ENCODE data around the gene EXOSC5.
"Not testable (repeated sequence)": the region's sequence is repeated elsewhere in the genome, so short reads cannot be mapped to it uniquely, and the experiment has no call there.

Gene EXOSC5

DNA sequence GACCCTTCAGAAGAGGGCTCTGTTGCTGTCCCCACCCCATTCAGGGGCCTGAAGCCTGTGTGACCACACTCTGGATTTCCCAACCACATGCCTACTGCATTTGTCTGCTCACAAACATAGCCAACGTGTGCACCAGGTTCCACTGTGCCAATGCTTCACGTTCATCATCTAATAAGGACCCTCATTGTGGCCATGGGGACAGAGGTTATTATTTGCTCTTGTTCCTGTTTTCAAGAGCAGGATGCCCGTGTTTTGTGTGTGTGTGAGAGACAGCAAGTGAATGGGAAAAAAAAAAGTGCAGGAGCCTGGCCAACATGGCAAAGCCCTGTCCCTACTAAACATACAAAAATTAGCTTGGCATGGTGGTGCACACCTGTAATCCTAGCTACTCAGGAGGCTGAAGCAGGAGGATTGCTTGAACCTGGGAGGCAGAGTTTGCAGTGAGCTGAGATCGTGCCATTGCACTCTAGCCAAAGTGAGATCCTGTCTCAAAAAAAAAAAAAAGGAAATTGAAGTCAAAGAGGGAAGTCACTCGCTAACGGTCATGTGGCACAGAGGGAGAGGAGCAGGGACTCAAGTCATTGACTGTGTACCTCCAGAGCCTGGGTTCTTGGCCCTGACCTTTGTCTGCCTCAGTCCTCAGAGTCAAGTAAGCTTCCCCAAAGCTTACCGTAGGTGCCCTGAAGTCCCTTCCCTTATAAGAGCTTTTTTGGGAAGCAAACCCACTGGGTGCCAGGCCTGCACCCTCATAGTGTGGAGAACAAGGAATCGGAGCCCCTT lies 23.1 kb upstream of the EXOSC5 start:
- H3K4me1 Mint-ChIP-seq = no peaks in the 10 kb centered on the region
- no peaks in the 10 kb centered on the region for H3K27me3 Mint-ChIP-seq
- no peak overlapping the region for H3K27ac Mint-ChIP-seq
- H3K4me3 Mint-ChIP-seq = no peak overlapping the region
- H3K36me3 Mint-ChIP-seq = peaks cover 56% of the 10 kb centered on the region
- no peaks in the 10 kb centered on the region for H3K9me3 Mint-ChIP-seq
- no peak for ATAC-seq

DNA sequence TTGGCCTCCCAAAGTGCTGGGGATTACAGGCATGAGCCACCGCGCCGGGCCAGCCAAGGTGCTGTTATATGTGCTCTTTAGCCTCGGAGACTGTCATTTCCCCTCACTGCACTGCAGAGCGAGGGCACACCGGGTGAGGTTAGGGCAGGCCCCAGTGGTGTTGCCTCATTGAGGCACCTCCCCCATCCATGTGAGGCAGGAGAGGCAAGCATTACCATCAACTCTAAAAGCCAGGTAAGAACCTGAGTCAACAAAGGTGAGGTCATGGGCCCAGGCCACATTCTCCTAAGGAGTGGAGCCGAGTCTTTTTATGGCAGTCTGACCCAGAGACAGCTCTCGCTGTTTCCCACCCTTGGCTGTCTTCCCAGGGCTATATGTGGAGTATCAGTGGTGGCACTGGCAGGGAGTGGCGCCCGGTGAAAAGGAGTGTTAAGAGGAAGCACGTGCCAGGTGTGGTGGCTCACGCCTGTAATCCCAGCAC lies 19.1 kb upstream of the EXOSC5 start:
- Mint-ChIP-seq H3K9me3 (no peaks in the 10 kb centered on the region), H3K27me3 (no peaks in the 10 kb centered on the region), H3K4me3 (no peak overlapping the region), H3K4me1 (peaks cover 6% of the 10 kb centered on the region), H3K36me3 (peaks cover 61% of the 10 kb centered on the region), H3K27ac (no peak overlapping the region)
- no peak for ATAC-seq

DNA sequence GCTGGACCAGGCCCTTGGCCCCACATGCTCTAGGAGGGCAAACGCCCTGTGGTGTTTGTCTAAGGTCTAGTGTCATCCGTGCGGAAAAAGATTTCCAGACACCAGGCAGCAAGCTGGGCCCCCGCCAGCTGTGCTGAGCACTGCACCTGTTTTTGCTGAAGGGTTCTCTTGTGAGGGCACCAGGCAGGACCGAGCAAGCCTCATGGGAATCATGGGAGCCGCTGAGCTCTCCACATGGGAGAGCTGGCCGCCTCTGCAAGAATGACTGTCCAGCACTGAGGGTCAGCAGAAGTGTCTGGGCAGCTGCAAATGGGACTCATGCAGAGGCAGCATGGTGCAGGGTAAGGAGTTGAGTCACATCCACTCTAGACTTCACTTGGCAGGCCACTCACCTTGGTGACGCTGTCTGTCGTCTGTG lies 18.0 kb upstream of the EXOSC5 start:
- H3K9me3 Mint-ChIP-seq = no peaks in the 10 kb centered on the region
- no peak overlapping the region for H3K4me3 Mint-ChIP-seq
- no peak for ATAC-seq
- no peak overlapping the region for H3K27ac Mint-ChIP-seq
- H3K36me3 Mint-ChIP-seq = peaks cover 52% of the 10 kb centered on the region
- peaks cover 6% of the 10 kb centered on the region for H3K4me1 Mint-ChIP-seq
- H3K27me3 Mint-ChIP-seq = no peaks in the 10 kb centered on the region

DNA sequence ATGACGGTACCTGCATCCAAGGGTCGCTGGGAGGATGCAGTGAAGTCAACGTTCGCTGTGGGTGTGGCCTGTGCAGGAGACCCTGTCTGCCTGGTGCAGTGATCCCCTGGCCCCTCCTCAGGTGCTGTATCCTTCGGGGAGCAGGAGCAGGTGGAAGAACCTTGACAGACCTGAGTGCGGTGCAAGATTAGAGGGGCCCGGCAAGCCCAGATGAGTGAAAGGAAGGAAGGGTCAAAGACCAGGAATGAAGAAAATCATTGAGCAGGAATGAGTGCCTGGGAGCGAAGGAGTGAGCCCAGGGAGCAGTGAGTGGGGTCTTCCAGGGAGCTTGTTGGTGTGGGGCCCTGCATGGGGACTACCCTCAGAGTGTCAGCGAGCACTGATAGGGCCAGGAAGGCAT lies 17.3 kb upstream of the EXOSC5 start:
- Mint-ChIP-seq H3K27me3 (no peaks in the 10 kb centered on the region), H3K4me1 (peaks cover 7% of the 10 kb centered on the region), H3K27ac (no peak overlapping the region), H3K9me3 (no peaks in the 10 kb centered on the region), H3K4me3 (no peak overlapping the region), H3K36me3 (peaks cover 45% of the 10 kb centered on the region)
- no peak for ATAC-seq

DNA sequence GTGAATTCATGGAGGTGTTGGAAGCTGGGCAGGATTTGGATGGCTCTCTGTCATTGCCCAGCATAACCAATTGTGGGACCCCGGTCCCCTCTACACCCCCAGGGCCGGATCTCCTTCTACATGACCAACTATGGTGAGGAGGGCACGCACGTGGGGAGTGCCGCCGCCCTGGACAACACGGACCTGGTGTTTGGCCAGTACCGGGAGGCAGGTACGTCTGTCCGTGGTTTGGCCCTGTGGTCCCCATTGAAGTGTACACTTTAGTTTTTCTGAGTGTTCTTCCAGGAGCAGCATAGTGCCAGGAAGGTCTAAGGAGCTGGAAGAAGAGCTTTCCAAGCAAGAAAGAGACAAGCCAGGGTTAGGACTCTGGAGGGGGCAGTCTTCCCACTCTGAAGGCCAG lies 16.8 kb upstream of the EXOSC5 start:
- no peaks in the 10 kb centered on the region for H3K27me3 Mint-ChIP-seq
- peaks cover 12% of the 10 kb centered on the region for H3K4me1 Mint-ChIP-seq
- H3K27ac Mint-ChIP-seq = no peak overlapping the region
- H3K9me3 Mint-ChIP-seq = no peaks in the 10 kb centered on the region
- no peak overlapping the region for H3K4me3 Mint-ChIP-seq
- H3K36me3 Mint-ChIP-seq = peaks cover 40% of the 10 kb centered on the region
- no peak for ATAC-seq

DNA sequence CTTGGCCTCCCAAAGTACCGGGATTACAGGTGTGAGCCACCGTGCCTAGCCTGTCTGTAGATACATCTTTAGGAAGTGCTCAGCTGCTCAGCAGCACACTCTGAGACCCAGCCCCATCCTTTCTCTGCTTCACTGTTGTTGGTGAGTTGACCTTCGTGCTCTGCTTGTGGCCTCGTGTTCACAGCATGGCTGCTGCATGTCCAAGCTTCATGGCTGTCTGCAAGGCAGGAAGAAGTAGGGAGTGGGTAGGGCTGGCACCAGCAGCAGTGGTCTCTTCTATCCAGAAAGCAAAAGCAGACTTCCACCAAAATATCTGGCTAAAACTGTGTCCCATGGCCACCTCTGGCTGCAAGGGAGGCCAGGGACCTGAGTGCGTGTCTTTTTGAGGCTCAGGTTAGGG lies 15.8 kb upstream of the EXOSC5 start:
- Mint-ChIP-seq H3K9me3 (no peaks in the 10 kb centered on the region), H3K4me1 (peaks cover 14% of the 10 kb centered on the region), H3K36me3 (peaks cover 39% of the 10 kb centered on the region), H3K27me3 (no peaks in the 10 kb centered on the region), H3K27ac (no peak overlapping the region), H3K4me3 (no peak overlapping the region)
- ATAC-seq = no peak

DNA sequence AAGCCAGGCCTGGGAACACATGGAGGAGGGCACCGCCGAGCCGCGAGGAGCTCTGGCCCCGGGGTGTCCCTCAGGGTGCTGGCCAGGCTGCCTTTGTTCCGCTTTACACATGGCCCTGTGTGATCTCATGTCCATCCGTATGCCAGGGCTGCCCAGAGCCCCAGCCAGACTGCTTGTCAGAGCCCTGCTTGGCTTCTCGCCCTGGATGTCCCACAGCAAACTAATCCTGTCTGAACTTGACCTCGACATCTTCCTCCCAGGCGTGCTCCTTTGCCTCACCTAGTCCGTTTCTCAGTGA lies 14.8 kb upstream of the EXOSC5 start:
- H3K27ac Mint-ChIP-seq = no peak overlapping the region
- no peak overlapping the region for H3K4me3 Mint-ChIP-seq
- peaks cover 14% of the 10 kb centered on the region for H3K4me1 Mint-ChIP-seq
- no peak for ATAC-seq
- no peaks in the 10 kb centered on the region for H3K9me3 Mint-ChIP-seq
- no peaks in the 10 kb centered on the region for H3K27me3 Mint-ChIP-seq
- H3K36me3 Mint-ChIP-seq = peaks cover 36% of the 10 kb centered on the region

DNA sequence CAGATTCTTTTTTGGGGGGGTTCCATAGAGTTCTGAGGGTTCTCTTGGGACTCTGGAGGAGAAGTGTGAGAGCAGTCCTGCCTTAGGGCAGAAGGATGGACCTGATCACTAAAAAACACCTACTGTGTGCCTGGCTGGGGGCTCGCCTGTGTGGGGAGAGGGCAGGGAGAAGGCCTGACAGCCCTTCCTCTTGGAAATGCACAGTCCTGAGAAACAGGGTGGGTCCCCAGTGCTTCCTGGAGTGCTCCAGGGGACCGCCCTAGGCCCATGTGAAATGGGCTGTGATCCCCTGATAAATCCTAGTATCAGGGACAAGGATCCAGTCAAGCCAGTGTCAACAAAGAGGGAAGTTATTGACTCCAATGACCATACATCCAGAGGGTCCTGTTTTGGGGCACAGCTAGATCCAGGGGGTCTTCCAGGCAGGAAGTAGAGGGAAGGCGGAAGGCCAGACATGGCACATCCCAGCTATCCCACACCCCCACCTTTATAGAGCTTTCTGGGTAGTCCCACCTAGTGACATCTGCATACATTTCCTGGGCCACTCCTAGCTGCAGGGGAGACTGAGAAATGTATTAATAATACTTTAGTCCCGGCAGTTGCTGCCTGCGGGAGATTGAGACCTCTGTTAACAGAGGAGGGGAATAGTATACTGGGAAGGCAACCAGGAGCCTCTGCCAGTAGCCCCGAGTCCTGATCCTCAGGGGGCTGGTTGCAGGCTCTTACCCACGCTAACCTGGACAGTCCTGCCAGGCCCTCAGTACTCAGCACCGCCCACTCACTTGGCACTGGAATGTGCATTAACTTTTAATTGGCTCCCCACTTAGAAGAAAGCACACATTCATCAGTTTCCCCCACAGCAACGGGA lies 14.2 kb upstream of the EXOSC5 start:
- no peaks in the 10 kb centered on the region for H3K9me3 Mint-ChIP-seq
- H3K27ac Mint-ChIP-seq = no peak overlapping the region
- no peak for ATAC-seq
- peaks cover 36% of the 10 kb centered on the region for H3K36me3 Mint-ChIP-seq
- H3K27me3 Mint-ChIP-seq = no peaks in the 10 kb centered on the region
- no peak overlapping the region for H3K4me3 Mint-ChIP-seq
- H3K4me1 Mint-ChIP-seq = peaks cover 14% of the 10 kb centered on the region

DNA sequence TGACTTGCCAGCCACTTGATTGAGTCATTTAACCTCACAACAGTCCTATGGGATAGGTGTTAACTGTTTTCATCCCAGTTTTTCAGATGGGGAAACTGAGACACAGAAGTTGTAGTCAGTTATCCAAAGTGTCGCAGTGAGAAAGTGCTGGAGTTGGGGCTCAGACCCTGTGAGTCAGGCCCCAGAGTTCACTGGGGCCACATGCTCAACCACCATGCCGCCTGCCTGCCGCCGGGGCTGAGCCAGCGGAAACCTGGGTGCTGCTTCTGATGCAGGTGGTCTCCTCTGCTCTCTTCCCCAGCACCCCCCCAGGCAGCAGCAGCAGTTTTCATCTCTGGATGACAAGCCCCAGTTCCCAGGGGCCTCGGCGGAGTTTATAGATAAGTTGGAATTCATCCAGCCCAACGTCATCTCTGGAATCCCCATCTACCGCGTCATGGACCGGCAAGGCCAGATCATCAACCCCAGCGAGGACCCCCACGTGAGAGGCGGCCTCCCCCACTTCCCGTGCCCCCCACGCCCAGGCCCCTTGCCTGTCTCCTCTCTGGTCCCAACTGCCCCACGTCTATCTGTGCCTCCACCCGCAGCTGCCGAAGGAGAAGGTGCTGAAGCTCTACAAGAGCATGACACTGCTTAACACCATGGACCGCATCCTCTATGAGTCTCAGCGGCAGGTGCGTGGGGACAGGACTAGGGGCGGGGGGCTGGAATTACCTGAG lies 13.3 kb upstream of the EXOSC5 start:
- no peaks in the 10 kb centered on the region for H3K9me3 Mint-ChIP-seq
- peaks cover 33% of the 10 kb centered on the region for H3K36me3 Mint-ChIP-seq
- peaks cover 14% of the 10 kb centered on the region for H3K4me1 Mint-ChIP-seq
- no peak for ATAC-seq
- H3K27me3 Mint-ChIP-seq = no peaks in the 10 kb centered on the region
- no peak overlapping the region for H3K27ac Mint-ChIP-seq
- no peak overlapping the region for H3K4me3 Mint-ChIP-seq

DNA sequence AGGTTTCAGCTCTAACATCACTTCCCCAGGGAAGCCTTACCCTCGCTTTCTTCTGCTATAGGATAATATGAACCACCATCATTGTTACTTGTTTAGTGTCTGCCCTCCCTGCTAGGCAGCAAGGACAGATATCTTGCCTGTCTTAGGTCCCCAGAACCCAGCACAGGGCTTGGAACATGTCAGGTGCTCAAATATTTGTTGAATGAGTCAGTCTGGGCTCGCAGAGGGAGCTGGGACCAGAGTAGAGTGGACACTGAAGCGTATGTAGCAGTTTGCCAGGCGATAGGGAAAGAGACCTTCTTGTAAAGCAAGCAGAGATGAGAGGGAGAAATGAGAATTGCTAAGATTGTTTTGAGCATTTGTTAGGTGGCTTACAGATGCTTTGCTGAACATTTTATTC lies 12.1 kb upstream of the EXOSC5 start:
- ATAC-seq = no peak
- Mint-ChIP-seq H3K36me3 (peaks cover 28% of the 10 kb centered on the region), H3K4me3 (no peak overlapping the region), H3K27ac (no peak overlapping the region), H3K4me1 (peaks cover 19% of the 10 kb centered on the region), H3K9me3 (no peaks in the 10 kb centered on the region), H3K27me3 (no peaks in the 10 kb centered on the region)

DNA sequence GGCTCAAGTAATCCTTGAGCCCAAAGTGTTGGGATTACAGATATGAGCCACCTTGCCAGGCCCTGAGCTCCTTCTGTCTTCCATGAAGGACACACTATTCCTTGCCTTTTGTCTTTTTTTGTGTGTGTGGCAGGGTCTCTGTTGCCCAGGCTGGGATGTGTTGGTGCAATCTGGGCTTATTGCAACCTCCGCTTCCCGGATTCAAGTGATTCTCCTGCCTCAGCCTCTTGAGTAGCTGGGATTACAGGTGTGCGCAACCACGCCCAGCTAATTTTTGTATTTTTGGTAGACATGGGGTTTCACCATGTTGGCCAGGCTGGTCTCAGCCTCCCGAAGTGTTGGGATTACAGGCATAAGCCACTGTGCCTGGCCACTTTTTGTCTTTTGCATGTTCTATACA lies 11.7 kb upstream of the EXOSC5 start:
- not testable (repeated sequence) for H3K4me3 Mint-ChIP-seq, ATAC-seq, H3K27me3 Mint-ChIP-seq, H3K9me3 Mint-ChIP-seq, H3K27ac Mint-ChIP-seq
- peaks cover 20% of the 10 kb centered on the region for H3K4me1 Mint-ChIP-seq
- peaks cover 23% of the 10 kb centered on the region for H3K36me3 Mint-ChIP-seq

DNA sequence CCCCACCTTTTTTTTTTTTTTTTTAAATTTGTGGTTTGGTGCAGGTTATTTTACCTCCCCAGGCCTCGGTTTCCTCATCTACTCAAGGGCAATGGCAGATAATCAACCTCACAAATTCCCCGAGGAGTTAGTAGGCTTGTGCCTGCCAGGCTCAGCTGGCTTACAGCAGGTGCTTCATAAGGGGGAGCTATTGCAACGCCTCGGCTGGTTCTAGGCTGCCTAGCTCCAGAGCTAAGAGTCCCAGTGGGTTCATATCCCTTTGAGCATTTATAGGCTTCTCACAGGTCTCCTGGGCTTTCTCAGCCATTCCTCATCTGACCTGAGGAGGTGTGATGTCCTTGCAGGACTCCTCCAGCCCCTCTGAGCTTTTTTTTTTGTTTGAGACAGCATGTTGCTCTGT lies 11.1 kb upstream of the EXOSC5 start:
- H3K4me1 Mint-ChIP-seq = peaks cover 21% of the 10 kb centered on the region
- no peak overlapping the region for H3K27ac Mint-ChIP-seq
- H3K36me3 Mint-ChIP-seq = peaks cover 17% of the 10 kb centered on the region
- H3K27me3 Mint-ChIP-seq = no peaks in the 10 kb centered on the region
- H3K4me3 Mint-ChIP-seq = no peak overlapping the region
- no peak for ATAC-seq
- no peaks in the 10 kb centered on the region for H3K9me3 Mint-ChIP-seq

DNA sequence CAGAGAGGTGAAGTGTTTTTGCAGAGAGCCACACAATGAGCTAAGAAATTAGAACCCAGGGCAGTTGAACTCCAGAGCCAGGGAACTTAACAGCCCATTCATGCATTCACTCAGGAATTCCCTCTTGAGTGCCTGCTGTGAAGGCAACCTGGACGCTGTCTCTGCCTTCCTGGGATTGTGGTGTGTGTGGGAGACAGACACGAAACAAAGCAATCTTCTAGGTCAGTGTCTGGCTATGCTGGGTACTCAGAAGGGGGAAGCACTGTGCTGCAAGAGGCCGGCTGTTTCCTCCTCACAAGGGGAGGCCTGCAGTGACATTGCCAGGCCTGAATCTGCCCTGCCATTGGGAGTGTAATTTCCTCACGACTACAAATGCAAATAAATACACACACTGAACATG lies 10.1 kb upstream of the EXOSC5 start:
- Mint-ChIP-seq H3K4me1 (peaks cover 26% of the 10 kb centered on the region), H3K36me3 (peaks cover 15% of the 10 kb centered on the region), H3K9me3 (no peaks in the 10 kb centered on the region), H3K27ac (no peak overlapping the region), H3K27me3 (no peaks in the 10 kb centered on the region), H3K4me3 (no peak overlapping the region)
- no peak for ATAC-seq

DNA sequence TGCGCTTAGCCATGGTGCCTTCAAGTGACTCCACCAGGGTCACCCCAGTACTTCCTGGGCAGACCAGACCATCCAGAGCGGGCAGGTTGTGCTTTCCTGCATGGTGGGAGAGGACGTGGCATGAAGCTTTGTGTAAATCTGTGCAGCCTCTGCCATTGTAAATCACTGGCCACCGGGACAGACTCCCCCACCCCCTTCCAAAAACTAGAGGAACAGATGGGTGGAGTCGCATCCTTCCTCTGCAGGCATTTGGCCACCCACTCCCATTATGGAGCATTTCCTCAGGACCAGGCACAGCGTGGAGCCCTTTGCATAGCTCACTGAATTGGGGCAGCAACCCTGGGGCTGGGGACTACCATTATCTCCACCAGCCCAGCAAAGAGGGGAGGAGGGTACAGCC lies 8.6 kb upstream of the EXOSC5 start:
- peaks cover 16% of the 10 kb centered on the region for H3K36me3 Mint-ChIP-seq
- H3K9me3 Mint-ChIP-seq = no peaks in the 10 kb centered on the region
- peaks cover 37% of the 10 kb centered on the region for H3K4me1 Mint-ChIP-seq
- H3K27me3 Mint-ChIP-seq = no peaks in the 10 kb centered on the region
- no peak overlapping the region for H3K27ac Mint-ChIP-seq
- ATAC-seq = no peak
- no peak overlapping the region for H3K4me3 Mint-ChIP-seq

DNA sequence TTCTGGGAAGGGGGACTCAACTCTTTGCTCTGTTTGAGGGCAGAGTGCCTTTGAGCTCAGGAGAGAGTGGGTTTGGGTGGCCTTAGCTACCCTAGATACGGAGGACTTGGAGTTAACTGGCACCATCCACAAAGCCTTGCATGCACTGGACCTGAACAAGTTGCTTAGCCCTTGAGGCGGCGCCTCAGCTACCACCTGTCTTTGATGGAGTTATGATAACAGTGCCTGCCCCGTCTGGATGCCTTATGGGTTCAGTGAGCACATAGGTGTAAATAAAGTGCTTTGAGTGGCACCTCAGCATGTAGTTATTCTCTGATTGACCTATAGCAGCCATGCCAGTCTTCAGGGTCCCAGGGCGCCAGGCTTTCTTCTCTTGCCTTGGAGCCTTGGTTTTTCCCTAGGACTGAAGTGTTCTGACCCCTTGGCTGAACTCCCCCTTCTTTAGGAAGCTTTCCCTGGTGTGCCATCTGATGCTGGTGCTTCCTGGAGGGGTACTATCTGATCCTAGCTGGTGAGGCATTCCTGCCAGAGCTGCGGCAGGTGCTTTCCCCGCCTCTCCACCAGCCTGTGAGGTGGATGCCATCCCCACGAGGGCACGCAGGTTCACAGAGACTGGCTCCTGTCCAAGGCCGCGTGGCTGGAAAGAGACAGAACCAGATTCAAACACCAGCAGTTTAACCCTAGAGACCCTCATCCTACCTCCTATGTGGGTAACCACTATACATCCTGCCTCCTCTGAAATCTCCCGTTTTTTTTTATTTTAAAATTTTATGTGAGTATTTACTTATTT lies 6.2 kb upstream of the EXOSC5 start:
- peaks cover 44% of the 10 kb centered on the region for H3K4me1 Mint-ChIP-seq
- H3K4me3 Mint-ChIP-seq = no peak overlapping the region
- ATAC-seq = no peak
- no peaks in the 10 kb centered on the region for H3K27me3 Mint-ChIP-seq
- H3K36me3 Mint-ChIP-seq = peaks cover 16% of the 10 kb centered on the region
- peak overlapping the region; percentile 62 for H3K27ac Mint-ChIP-seq
- H3K9me3 Mint-ChIP-seq = no peaks in the 10 kb centered on the region

Data from stimulated activated memory B cell treated with anti-CD40 and anti-IgM and Interleukin-4, amounts not matched to agents 10 μg/mL and 1 μg/mL and 100 μg/mL, for 72 hours (primary cell).